Heart right ventricle (tissue), 16 donors: ENCODE data around the gene FAM76A. TPM values are rescaled to one million over a fixed set of nuclear protein-coding genes. Genes with fewer than 3 reads are reported as not detected.
"Not testable (repeated sequence)": the region's sequence is repeated elsewhere in the genome, so short reads cannot be mapped to it uniquely, and the experiment has no call there.

Experiments
- ATAC-seq, 8 donors: fragments of 200-7000 bp; cut with Tn5 transposase; one replicate each; pipeline ENCODE4 v1.9.1; 2020; ENCODE audit warnings: mild to moderate bottlenecking in 8 of 8, moderate library complexity in 8 of 8, moderate number of reproducible peaks in 1 of 8
- DNase-seq, 2 donors: peaks; one replicate each; pipeline ENCODE4 v3.0.0-alpha.2; 2020
- H3K27ac ChIP-seq, 10 donors: fragments of 200-600 bp; sonication (generic) in 2 of 10; one replicate each; pipeline versions ENCODE4 v1.5.0 to v1.8.0; 2020 to 2022; ENCODE audit warnings: mild to moderate bottlenecking in 3 of 10
- H3K27me3 ChIP-seq, 7 donors: fragments of 200-600 bp; one replicate each; pipeline ENCODE4 v1.8.0; 2021 to 2022; ENCODE audit warnings: mild to moderate bottlenecking in 2 of 7
- H3K36me3 ChIP-seq, 9 donors: fragments of 200-600 bp; sonication (generic) in 1 of 9; one replicate each; pipeline versions ENCODE4 v1.5.0 to v1.8.0; 2020 to 2022; ENCODE audit warnings: mild to moderate bottlenecking in 2 of 9
- H3K4me1 ChIP-seq, 9 donors: fragments of 200-600 bp; sonication (generic) in 1 of 9; one replicate each; pipeline versions ENCODE4 v1.5.0 to v1.8.0; 2020 to 2022; ENCODE audit warnings: mild to moderate bottlenecking in 4 of 9
- H3K4me3 ChIP-seq, 10 donors: fragments of 200-600 bp; sonication (generic) in 2 of 10; one replicate each; pipeline versions ENCODE4 v1.5.0 to v1.8.0; 2020 to 2022; ENCODE audit warnings: mild to moderate bottlenecking in 7 of 10, moderate library complexity in 2 of 10
- H3K9me3 ChIP-seq, 11 donors: fragments of 200-600 bp in 10 of 11; sonication (generic) in 2 of 11; one replicate each; pipeline versions ENCODE4 v1.5.0 to v1.8.0; 2013 to 2022; ENCODE audit warnings: mild to moderate bottlenecking in 2 of 11, control low read depth in 1 of 11, moderate library complexity in 1 of 11
- CTCF ChIP-seq, 9 donors: fragments of 200-600 bp; sonication (generic) in 2 of 9; IDR thresholded peaks; one replicate each; pipeline versions ENCODE4 v1.5.0 to v1.8.0; 2021 to 2022; ENCODE audit warnings: antibody characterized with exemption in 9 of 9, mild to moderate bottlenecking in 5 of 9, moderate library complexity in 1 of 9
- WGBS, 2 donors: extraction: QIAGEN DNeasy Blood & Tissue Kit; methylation state at CpG; one replicate each; pipeline ENCODE4 v1.1.7; 2013; ENCODE audit warnings: inconsistent platforms in 1 of 2; 5-methylcytosine and 5-hydroxymethylcytosine counted together
- intact Hi-C, 10 donors: fragments of 100-400 bp; cut with DNase I; formaldehyde crosslinking; loops; one replicate each; pipeline versions ENCODE4 v1.11.1 to v1.14.2; 2022
- polyA plus RNA-seq, 2 donors: library from polyadenylated mRNA; stranded (reverse); fragments of 200-250 nt; gene quantifications; one replicate each; pipeline ENCODE4 v1.2.3, GENCODE V29; 2013
- total RNA-seq, 10 donors: library from RNA; stranded (reverse); fragmentation: NEBNext Ultra II Directional in 3 of 10; extraction: Animal tissue kit (Norgen Biotek cat#: 25700) in 3 of 10; gene quantifications; one replicate each; pipeline versions ENCODE4 v1.2.1 to v1.2.4, GENCODE V29; 2021 to 2023
- donor health status: Arrhythmogenic right ventricular cardiomyopathy.
- donor health status: ischemic (EF 13 %, LVEDD 7.1; RV severe dilation, severe dysfunction).
- donor health status: healthy with polysubstance abuse.
- donor health status: DM: no; HTN: yes; CAD: no.
- donor health status: DM: no; HTN: no; CAD: no.
- donor health status: ischemic (EF 25% LVEDD 6.9; RV normal size, moderate dysfunction).
- donor health status: ischemic (EF 25% LVEDD 5.7; RV mildly dilated, moderate dysfunction).
- donor health status: healthy.
- donor health status: DM: yes; HTN: yes; CAD: no.
- donor health status: Ischemic cardiomyopathy.
- donor health status: ischemic (EF 35%, LVEDD 5.7; RV mildly dilated, moderate dysfunction).
- donor health status: nonischemic (EF 11% LVEDD 7.7; RV severe dilation, severe dysfunction).
- donor health status: DM: yes; HTN: yes; CAD: no.
- donor health status: PGD.
- donor health status: ischemic (EF 29% LVEDD 5.4; RV normal size, mild dysfunction).
- donor health status: nonischemic (EF 23%, LVEDD 6.1; RV moderate dilation, normal function).

FAM76A gene
- total and polyA plus RNA-seq, 12 donors: 2.8 to 15.1 (median 12.7) TPM

DNA sequence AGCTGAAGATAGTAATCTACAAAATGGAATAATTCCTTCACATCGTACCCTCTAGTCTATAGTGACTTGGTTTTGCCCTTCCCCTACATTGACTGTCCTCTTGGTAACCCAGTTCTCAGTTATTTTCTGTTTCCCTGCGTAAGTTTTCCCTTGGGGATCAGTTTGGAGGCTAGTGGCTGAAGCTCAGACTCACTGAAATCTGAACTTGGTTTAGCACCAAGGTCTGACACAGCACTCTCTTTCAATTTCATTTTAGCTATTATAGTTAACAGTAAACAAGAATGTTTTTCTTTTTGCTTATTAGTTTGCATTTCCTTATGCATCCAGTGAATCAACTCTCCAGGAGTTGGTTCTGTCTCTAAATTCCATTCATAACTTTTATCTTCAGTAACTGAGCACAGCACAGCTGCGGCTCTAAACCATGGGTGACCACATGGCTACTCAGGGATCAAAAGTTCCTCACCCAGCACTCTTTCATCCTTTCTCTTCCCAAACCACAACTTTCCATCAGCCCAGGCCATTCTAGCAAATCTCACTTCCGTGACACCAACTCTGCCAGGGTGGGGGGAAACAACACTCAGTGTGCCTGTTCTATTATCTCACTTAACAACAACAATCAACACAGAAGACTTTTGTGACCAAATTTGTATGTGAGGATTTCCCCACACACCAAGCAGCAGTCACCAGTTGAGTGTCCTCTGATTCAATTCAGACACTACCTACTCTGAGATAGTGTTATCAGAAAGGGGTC lies 36.2 kb upstream of the FAM76A start:
- WGBS, 2 donors: 49 to 55% methylated on average over 4 of the region's 4 CpGs
- Histone ChIP-seq H3K27me3 (peaks cover 0 to 3% (median 0%) of the 10 kb centered on the region in 7 donors), H3K4me3 (peak overlapping the region in 4 of 10 donors; percentile 1 to 11 (median 6)), H3K36me3 (no peaks in the 10 kb centered on the region), H3K9me3 (no peaks in the 10 kb centered on the region), H3K4me1 (peaks cover 0 to 16% (median 0%) of the 10 kb centered on the region in 9 donors), H3K27ac (peak overlapping the region in 7 of 10 donors; percentile 3 to 62 (median 39))
- ATAC-seq (peak in 6 of 8 donors; percentile 28 to 64 (median 51)), DNase-seq (no peak)
- intact Hi-C loops: no loop called here
- TF ChIP-seq CTCF (IDR thresholded peaks at IDR 0.05): no peak

GRCh38 chr1:27690183-27690582 lies 35.6 kb upstream of the FAM76A start:
- Histone ChIP-seq H3K36me3 (no peaks in the 10 kb centered on the region), H3K4me3 (no peak overlapping the region), H3K27me3 (peaks cover 0 to 2% (median 0%) of the 10 kb centered on the region in 7 donors), H3K4me1 (peaks cover 0 to 16% (median 0%) of the 10 kb centered on the region in 9 donors), H3K27ac (peak overlapping the region in 5 of 10 donors; percentile 15 to 62 (median 39)), H3K9me3 (no peaks in the 10 kb centered on the region)
- TF ChIP-seq CTCF (IDR thresholded peaks at IDR 0.05): no peak
- DNase-seq (no peak), ATAC-seq (no peak)
- 51 to 55% methylated on average over 2 of the region's 2 CpGs for WGBS, 2 donors
- intact Hi-C loops: no loop called here

GRCh38 chr1:27696835-27697234 lies 28.9 kb upstream of the FAM76A start:
- 81 to 83% methylated on average over 9 of the region's 9 CpGs for WGBS, 2 donors
- ATAC-seq, DNase-seq, H3K4me1 ChIP-seq, H3K36me3 ChIP-seq, H3K27ac ChIP-seq, H3K4me3 ChIP-seq, intact Hi-C loops, H3K9me3 ChIP-seq, H3K27me3 ChIP-seq: not testable (repeated sequence)

DNA sequence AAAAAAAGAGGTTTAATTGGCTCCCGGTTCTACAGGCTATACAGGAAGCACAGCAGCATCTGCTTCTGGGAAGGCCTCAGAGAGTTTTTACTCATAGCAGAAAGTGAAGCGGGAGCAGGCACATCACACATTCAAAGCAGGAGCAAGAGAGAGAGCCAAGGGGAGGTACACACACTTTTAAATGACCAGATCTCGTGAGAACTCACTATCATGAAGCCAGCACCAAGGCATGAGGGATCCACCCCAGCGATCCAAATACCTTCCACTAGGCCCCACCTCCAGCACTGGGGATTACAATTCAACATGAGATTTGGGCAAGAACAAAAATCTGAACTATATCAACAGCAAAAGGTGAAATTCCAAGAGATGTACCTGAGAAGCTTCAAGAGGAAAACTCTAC lies 20.8 kb upstream of the FAM76A start:
- Histone ChIP-seq H3K27ac (no peak overlapping the region), H3K4me3 (no peak overlapping the region), H3K9me3 (peaks cover 0 to 22% (median 9%) of the 10 kb centered on the region in 11 donors), H3K27me3 (peaks cover 0 to 2% (median 0%) of the 10 kb centered on the region in 7 donors), H3K36me3 (no peaks in the 10 kb centered on the region), H3K4me1 (no peaks in the 10 kb centered on the region)
- intact Hi-C loops: no loop called here
- DNase-seq: no peak
- WGBS, 2 donors: 82 to 83% methylated on average over 4 of the region's 4 CpGs
- TF ChIP-seq CTCF (IDR thresholded peaks at IDR 0.05): no peak
- no peak for ATAC-seq

DNA sequence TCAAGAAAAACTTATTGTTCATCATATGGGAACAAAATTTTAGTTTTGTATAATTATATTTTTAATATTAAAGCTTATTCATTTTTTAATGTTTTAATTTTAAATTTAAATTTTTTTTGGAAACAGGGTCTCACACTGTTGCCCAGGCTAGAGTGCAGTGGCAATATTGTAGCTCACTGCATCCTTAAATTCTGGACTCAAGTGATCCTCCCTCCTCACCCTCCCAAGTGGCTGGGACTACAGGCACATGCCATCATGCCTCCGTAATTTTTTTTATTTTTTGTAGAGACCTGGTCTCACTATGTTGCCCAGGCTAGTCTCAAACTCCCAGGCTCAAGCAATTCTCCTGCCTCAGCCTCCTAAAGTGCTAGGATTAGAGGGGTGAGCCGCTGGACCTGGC lies 20.2 kb upstream of the FAM76A start:
- WGBS, 2 donors: 77 to 82% methylated on average over 2 of the region's 2 CpGs
- DNase-seq: no peak
- no peak overlapping the region for H3K27ac ChIP-seq
- peaks cover 0 to 2% (median 0%) of the 10 kb centered on the region in 7 donors for H3K27me3 ChIP-seq
- no peak overlapping the region for H3K4me3 ChIP-seq
- no peak for ATAC-seq
- H3K36me3 ChIP-seq: no peaks in the 10 kb centered on the region
- peaks cover 0 to 22% (median 9%) of the 10 kb centered on the region in 11 donors for H3K9me3 ChIP-seq
- no peaks in the 10 kb centered on the region for H3K4me1 ChIP-seq
- intact Hi-C loops: no loop called here
- TF ChIP-seq CTCF (IDR thresholded peaks at IDR 0.05): no peak
